Measurements from ENCODE around the gene CHRNA7.
A peak's percentile ranks its signal among the peaks of the same experiment; 100 is the strongest.

- TF ChIP-seq, protein P1, sequence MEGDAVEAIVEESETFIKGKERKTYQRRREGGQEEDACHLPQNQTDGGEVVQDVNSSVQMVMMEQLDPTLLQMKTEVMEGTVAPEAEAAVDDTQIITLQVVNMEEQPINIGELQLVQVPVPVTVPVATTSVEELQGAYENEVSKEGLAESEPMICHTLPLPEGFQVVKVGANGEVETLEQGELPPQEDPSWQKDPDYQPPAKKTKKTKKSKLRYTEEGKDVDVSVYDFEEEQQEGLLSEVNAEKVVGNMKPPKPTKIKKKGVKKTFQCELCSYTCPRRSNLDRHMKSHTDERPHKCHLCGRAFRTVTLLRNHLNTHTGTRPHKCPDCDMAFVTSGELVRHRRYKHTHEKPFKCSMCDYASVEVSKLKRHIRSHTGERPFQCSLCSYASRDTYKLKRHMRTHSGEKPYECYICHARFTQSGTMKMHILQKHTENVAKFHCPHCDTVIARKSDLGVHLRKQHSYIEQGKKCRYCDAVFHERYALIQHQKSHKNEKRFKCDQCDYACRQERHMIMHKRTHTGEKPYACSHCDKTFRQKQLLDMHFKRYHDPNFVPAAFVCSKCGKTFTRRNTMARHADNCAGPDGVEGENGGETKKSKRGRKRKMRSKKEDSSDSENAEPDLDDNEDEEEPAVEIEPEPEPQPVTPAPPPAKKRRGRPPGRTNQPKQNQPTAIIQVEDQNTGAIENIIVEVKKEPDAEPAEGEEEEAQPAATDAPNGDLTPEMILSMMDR (IDR thresholded peaks at IDR 0.05), result no peak
- TF ChIP-seq EZH2phosphoT487 (IDR thresholded peaks at IDR 0.05; ENCODE audit: borderline replicate concordance, low read depth), result no peak
- 0 out of 4 replicates have a peak, but pooled peaks of 1 of the 2 experiments have one; percentile 4 for TF ChIP-seq EP300 (IDR thresholded peaks at IDR 0.05; ENCODE audit: borderline replicate concordance in 1 of 2, low read depth in 1 of 2, low read length in 1 of 2)
- TF ChIP-seq MXI1 (IDR thresholded peaks at IDR 0.05; ENCODE audit: low read depth, low read length), result no peak
- TF ChIP-seq, protein P2, sequence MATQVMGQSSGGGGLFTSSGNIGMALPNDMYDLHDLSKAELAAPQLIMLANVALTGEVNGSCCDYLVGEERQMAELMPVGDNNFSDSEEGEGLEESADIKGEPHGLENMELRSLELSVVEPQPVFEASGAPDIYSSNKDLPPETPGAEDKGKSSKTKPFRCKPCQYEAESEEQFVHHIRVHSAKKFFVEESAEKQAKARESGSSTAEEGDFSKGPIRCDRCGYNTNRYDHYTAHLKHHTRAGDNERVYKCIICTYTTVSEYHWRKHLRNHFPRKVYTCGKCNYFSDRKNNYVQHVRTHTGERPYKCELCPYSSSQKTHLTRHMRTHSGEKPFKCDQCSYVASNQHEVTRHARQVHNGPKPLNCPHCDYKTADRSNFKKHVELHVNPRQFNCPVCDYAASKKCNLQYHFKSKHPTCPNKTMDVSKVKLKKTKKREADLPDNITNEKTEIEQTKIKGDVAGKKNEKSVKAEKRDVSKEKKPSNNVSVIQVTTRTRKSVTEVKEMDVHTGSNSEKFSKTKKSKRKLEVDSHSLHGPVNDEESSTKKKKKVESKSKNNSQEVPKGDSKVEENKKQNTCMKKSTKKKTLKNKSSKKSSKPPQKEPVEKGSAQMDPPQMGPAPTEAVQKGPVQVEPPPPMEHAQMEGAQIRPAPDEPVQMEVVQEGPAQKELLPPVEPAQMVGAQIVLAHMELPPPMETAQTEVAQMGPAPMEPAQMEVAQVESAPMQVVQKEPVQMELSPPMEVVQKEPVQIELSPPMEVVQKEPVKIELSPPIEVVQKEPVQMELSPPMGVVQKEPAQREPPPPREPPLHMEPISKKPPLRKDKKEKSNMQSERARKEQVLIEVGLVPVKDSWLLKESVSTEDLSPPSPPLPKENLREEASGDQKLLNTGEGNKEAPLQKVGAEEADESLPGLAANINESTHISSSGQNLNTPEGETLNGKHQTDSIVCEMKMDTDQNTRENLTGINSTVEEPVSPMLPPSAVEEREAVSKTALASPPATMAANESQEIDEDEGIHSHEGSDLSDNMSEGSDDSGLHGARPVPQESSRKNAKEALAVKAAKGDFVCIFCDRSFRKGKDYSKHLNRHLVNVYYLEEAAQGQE (IDR thresholded peaks at IDR 0.05; ENCODE audit: low read depth, low read length), result no peak
- TF ChIP-seq POLR2AphosphoS5 (IDR thresholded peaks at IDR 0.05; ENCODE audit: low read depth, low read length), result no peak
- no peak for TF ChIP-seq SIN3A (IDR thresholded peaks at IDR 0.05; ENCODE audit: borderline replicate concordance, low read depth, low read length)
- no peak for TF ChIP-seq GABPA (IDR thresholded peaks at IDR 0.05; ENCODE audit: low read depth)
- no peak for TF ChIP-seq CHD2 (IDR thresholded peaks at IDR 0.05; ENCODE audit: low read length, partially characterized antibody)
- TF ChIP-seq, protein P3, sequence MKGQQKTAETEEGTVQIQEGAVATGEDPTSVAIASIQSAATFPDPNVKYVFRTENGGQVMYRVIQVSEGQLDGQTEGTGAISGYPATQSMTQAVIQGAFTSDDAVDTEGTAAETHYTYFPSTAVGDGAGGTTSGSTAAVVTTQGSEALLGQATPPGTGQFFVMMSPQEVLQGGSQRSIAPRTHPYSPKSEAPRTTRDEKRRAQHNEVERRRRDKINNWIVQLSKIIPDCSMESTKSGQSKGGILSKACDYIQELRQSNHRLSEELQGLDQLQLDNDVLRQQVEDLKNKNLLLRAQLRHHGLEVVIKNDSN (IDR thresholded peaks at IDR 0.05; ENCODE audit: borderline replicate concordance, low read depth), result no peak
- no peak for TF ChIP-seq TCF12 (IDR thresholded peaks at IDR 0.05)
- no peak for TF ChIP-seq RCOR1 (IDR thresholded peaks at IDR 0.05; ENCODE audit: low read length)
Measured at GRCh38 chr15:32042269-32042972, 12.1 kb downstream of the CHRNA7 start.

All from SK-N-SH (cell line).